ENCODE data around the gene NEK1.

DNA sequence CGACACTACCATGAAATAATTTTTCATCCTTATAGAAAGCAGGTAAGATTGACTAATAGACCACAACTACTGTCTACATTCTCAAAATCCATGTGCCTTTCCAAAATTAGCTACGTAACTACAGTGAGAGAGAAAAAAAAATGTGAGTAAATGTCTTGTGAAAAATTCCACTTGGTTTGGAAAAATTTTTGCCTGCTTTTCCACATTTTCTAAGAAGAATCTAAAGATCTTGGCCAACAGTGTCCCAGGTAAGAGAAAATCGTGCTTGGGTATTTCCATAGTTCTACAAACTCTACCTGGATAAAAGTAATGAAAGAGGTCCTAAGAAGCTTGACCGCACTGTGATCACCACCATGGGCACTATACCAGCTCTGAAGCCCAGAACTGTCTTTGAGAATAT, 6.6 kb upstream of the NEK1 start:
- TF ChIP-seq POLR2AphosphoS5 (IDR thresholded peaks at IDR 0.05; ENCODE audit: low read depth) (no peak), EZH2phosphoT487 (IDR thresholded peaks at IDR 0.05; ENCODE audit: unreplicated experiment) (no peak), EZH2 (IDR thresholded peaks at IDR 0.05; ENCODE audit: low read depth, unreplicated experiment) (no peak), CREB1 (CRISPR knock-in tag; IDR thresholded peaks at IDR 0.05; ENCODE audit: low read depth) (no peak), JUNB (IDR thresholded peaks at IDR 0.05; ENCODE audit: unreplicated experiment) (no peak), ZNF114 (CRISPR knock-in tag; IDR thresholded peaks at IDR 0.05) (no peak), NANOG (IDR thresholded peaks at IDR 0.05; ENCODE audit: borderline replicate concordance) (no peak), STAT1 (IDR thresholded peaks at IDR 0.05; ENCODE audit: unreplicated experiment) (no peak), ZNF331 (CRISPR knock-in tag; IDR thresholded peaks at IDR 0.05; ENCODE audit: low read depth) (no peak)
- TF ChIP-seq, protein P1, sequence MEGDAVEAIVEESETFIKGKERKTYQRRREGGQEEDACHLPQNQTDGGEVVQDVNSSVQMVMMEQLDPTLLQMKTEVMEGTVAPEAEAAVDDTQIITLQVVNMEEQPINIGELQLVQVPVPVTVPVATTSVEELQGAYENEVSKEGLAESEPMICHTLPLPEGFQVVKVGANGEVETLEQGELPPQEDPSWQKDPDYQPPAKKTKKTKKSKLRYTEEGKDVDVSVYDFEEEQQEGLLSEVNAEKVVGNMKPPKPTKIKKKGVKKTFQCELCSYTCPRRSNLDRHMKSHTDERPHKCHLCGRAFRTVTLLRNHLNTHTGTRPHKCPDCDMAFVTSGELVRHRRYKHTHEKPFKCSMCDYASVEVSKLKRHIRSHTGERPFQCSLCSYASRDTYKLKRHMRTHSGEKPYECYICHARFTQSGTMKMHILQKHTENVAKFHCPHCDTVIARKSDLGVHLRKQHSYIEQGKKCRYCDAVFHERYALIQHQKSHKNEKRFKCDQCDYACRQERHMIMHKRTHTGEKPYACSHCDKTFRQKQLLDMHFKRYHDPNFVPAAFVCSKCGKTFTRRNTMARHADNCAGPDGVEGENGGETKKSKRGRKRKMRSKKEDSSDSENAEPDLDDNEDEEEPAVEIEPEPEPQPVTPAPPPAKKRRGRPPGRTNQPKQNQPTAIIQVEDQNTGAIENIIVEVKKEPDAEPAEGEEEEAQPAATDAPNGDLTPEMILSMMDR (conservative IDR thresholded peaks at IDR 0.05; ENCODE audit: low read depth in 2 of 2), result no peak
- TF ChIP-seq, protein P2, sequence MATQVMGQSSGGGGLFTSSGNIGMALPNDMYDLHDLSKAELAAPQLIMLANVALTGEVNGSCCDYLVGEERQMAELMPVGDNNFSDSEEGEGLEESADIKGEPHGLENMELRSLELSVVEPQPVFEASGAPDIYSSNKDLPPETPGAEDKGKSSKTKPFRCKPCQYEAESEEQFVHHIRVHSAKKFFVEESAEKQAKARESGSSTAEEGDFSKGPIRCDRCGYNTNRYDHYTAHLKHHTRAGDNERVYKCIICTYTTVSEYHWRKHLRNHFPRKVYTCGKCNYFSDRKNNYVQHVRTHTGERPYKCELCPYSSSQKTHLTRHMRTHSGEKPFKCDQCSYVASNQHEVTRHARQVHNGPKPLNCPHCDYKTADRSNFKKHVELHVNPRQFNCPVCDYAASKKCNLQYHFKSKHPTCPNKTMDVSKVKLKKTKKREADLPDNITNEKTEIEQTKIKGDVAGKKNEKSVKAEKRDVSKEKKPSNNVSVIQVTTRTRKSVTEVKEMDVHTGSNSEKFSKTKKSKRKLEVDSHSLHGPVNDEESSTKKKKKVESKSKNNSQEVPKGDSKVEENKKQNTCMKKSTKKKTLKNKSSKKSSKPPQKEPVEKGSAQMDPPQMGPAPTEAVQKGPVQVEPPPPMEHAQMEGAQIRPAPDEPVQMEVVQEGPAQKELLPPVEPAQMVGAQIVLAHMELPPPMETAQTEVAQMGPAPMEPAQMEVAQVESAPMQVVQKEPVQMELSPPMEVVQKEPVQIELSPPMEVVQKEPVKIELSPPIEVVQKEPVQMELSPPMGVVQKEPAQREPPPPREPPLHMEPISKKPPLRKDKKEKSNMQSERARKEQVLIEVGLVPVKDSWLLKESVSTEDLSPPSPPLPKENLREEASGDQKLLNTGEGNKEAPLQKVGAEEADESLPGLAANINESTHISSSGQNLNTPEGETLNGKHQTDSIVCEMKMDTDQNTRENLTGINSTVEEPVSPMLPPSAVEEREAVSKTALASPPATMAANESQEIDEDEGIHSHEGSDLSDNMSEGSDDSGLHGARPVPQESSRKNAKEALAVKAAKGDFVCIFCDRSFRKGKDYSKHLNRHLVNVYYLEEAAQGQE (IDR thresholded peaks at IDR 0.05; ENCODE audit: unreplicated experiment), result no peak
- TF ChIP-seq, protein P3, sequence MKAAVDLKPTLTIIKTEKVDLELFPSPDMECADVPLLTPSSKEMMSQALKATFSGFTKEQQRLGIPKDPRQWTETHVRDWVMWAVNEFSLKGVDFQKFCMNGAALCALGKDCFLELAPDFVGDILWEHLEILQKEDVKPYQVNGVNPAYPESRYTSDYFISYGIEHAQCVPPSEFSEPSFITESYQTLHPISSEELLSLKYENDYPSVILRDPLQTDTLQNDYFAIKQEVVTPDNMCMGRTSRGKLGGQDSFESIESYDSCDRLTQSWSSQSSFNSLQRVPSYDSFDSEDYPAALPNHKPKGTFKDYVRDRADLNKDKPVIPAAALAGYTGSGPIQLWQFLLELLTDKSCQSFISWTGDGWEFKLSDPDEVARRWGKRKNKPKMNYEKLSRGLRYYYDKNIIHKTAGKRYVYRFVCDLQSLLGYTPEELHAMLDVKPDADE (IDR thresholded peaks at IDR 0.05), result no peak
- TF ChIP-seq, protein P4, sequence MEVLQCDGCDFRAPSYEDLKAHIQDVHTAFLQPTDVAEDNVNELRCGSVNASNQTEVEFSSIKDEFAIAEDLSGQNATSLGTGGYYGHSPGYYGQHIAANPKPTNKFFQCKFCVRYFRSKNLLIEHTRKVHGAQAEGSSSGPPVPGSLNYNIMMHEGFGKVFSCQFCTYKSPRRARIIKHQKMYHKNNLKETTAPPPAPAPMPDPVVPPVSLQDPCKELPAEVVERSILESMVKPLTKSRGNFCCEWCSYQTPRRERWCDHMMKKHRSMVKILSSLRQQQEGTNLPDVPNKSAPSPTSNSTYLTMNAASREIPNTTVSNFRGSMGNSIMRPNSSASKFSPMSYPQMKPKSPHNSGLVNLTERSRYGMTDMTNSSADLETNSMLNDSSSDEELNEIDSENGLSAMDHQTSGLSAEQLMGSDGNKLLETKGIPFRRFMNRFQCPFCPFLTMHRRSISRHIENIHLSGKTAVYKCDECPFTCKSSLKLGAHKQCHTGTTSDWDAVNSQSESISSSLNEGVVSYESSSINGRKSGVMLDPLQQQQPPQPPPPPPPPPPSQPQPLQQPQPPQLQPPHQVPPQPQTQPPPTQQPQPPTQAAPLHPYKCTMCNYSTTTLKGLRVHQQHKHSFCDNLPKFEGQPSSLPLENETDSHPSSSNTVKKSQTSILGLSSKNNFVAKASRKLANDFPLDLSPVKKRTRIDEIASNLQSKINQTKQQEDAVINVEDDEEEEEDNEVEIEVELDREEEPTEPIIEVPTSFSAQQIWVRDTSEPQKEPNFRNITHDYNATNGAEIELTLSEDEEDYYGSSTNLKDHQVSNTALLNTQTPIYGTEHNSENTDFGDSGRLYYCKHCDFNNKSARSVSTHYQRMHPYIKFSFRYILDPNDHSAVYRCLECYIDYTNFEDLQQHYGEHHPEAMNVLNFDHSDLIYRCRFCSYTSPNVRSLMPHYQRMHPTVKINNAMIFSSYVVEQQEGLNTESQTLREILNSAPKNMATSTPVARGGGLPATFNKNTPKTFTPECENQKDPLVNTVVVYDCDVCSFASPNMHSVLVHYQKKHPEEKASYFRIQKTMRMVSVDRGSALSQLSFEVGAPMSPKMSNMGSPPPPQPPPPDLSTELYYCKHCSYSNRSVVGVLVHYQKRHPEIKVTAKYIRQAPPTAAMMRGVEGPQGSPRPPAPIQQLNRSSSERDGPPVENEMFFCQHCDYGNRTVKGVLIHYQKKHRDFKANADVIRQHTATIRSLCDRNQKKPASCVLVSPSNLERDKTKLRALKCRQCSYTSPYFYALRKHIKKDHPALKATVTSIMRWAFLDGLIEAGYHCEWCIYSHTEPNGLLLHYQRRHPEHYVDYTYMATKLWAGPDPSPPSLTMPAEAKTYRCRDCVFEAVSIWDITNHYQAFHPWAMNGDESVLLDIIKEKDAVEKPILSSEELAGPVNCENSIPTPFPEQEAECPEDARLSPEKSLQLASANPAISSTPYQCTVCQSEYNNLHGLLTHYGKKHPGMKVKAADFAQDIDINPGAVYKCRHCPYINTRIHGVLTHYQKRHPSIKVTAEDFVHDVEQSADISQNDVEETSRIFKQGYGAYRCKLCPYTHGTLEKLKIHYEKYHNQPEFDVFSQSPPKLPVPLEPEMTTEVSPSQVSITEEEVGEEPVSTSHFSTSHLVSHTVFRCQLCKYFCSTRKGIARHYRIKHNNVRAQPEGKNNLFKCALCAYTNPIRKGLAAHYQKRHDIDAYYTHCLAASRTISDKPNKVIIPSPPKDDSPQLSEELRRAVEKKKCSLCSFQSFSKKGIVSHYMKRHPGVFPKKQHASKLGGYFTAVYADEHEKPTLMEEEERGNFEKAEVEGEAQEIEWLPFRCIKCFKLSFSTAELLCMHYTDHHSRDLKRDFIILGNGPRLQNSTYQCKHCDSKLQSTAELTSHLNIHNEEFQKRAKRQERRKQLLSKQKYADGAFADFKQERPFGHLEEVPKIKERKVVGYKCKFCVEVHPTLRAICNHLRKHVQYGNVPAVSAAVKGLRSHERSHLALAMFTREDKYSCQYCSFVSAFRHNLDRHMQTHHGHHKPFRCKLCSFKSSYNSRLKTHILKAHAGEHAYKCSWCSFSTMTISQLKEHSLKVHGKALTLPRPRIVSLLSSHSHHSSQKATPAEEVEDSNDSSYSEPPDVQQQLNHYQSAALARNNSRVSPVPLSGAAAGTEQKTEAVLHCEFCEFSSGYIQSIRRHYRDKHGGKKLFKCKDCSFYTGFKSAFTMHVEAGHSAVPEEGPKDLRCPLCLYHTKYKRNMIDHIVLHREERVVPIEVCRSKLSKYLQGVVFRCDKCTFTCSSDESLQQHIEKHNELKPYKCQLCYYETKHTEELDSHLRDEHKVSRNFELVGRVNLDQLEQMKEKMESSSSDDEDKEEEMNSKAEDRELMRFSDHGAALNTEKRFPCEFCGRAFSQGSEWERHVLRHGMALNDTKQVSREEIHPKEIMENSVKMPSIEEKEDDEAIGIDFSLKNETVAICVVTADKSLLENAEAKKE (CRISPR knock-in tag; IDR thresholded peaks at IDR 0.05), result no peak
